GM23338 (cell line): ENCODE data around the gene CHTF8. TPM values are rescaled to one million over a fixed set of nuclear protein-coding genes. Genes with fewer than 3 reads are reported as not detected.

Experiments
- ATAC-seq: fragments of 200-7000 bp; cut with Tn5 transposase; 3 replicates; pipeline ENCODE4 v1.9.1; 2020
- DNase-seq: peaks from one replicate; pipeline ENCODE4 v3.0.0-alpha.2; 2015; ENCODE audit warnings: low spot score
- H2AFZ ChIP-seq: fragments of 200-600 bp; sonication (generic); 2 replicates; pipeline ENCODE4 v1.8.0; 2016; ENCODE audit warnings: antibody characterized with exemption, mild to moderate bottlenecking, moderate library complexity
- H3F3A ChIP-seq: fragments of 200-600 bp; sonication (generic); replicated peaks from 2 replicates; pipeline ENCODE4 v1.8.0; 2017; ENCODE audit warnings: antibody characterized with exemption, mixed run types, low read depth
- H3K27ac ChIP-seq: fragments of 200-600 bp; sonication (generic); 2 replicates; pipeline ENCODE4 v1.6.1; 2016; ENCODE audit warnings: low read depth
- H3K27me3 ChIP-seq: fragments of 200-600 bp; sonication (generic); 2 replicates; pipeline ENCODE4 v1.8.0; 2016; ENCODE audit warnings: mild to moderate bottlenecking, mixed run types, moderate library complexity; ENCODE audit not compliant: insufficient read depth
- H3K36me3 ChIP-seq: fragments of 200-600 bp; sonication (generic); 2 replicates; pipeline ENCODE4 v1.8.0; 2016; ENCODE audit warnings: mild to moderate bottlenecking; ENCODE audit not compliant: insufficient read depth
- H3K4me1 ChIP-seq: fragments of 200-600 bp; sonication (generic); 2 replicates; pipeline ENCODE4 v1.8.0; 2016; ENCODE audit warnings: mild to moderate bottlenecking, moderate library complexity; ENCODE audit not compliant: insufficient read depth
- H3K4me2 ChIP-seq: fragments of 200-600 bp; sonication (generic); 2 replicates; pipeline ENCODE4 v1.7.1; 2017; ENCODE audit warnings: mixed run types
- H3K4me3 ChIP-seq: fragments of 200-600 bp; sonication (generic); 2 replicates; pipeline ENCODE4 v1.6.1; 2016; ENCODE audit warnings: mixed run types
- H3K79me2 ChIP-seq: fragments of 200-600 bp; sonication (generic); replicated peaks from 2 replicates; pipeline ENCODE4 v1.8.0; 2017; ENCODE audit warnings: mild to moderate bottlenecking; ENCODE audit not compliant: insufficient read depth
- H3K9me2 ChIP-seq: fragments of 200-600 bp; sonication (generic); 2 replicates; pipeline ENCODE4 v1.8.0; 2017; ENCODE audit not compliant: insufficient read depth
- H4K20me1 ChIP-seq: fragments of 200-600 bp; sonication (generic); replicated peaks from 2 replicates; pipeline ENCODE4 v1.8.0; 2017; ENCODE audit warnings: mild to moderate bottlenecking; ENCODE audit not compliant: insufficient read depth
- H3K27ac Mint-ChIP-seq: 2 replicates; pipeline ENCODE4 v1.8.0; 2020; ENCODE audit warnings: inconsistent platforms, mild to moderate bottlenecking, moderate library complexity, mixed read lengths
- H3K27me3 Mint-ChIP-seq: 3 replicates; pipeline ENCODE4 v1.8.0; 2022; ENCODE audit warnings: low read depth, mild to moderate bottlenecking, moderate library complexity, mixed read lengths, inconsistent platforms; ENCODE audit not compliant: insufficient read depth, poor library complexity
- H3K36me3 Mint-ChIP-seq: 3 replicates; pipeline ENCODE4 v1.8.0; 2021; ENCODE audit warnings: low read depth, mild to moderate bottlenecking, inconsistent platforms, moderate library complexity, mixed read lengths
- H3K4me1 Mint-ChIP-seq: 3 replicates; pipeline ENCODE4 v1.8.0; 2020; ENCODE audit warnings: mild to moderate bottlenecking, inconsistent platforms, mixed read lengths
- H3K4me3 Mint-ChIP-seq: 3 replicates; pipeline ENCODE4 v1.8.0; 2021; ENCODE audit warnings: moderate library complexity, mild to moderate bottlenecking, inconsistent platforms, mixed read lengths
- H3K9me3 Mint-ChIP-seq: 3 replicates; pipeline ENCODE4 v1.8.0; 2020; ENCODE audit warnings: moderate library complexity, mild to moderate bottlenecking, inconsistent platforms, mixed read lengths
- CREB1 ChIP-seq: fragments of 250-450 bp; sonication (Bioruptor Pico); IDR thresholded peaks from 2 replicates; pipeline ENCODE4 v1.5.0; 2020; ENCODE audit warnings: low read depth, mild to moderate bottlenecking, moderate library complexity
- CTCF ChIP-seq, 2 experiments: fragments of 200-600 bp in 1 of 2; sonication (generic) in 1 of 2; conservative IDR thresholded peaks; 2 replicates each; pipeline versions ENCODE4 v1.5.1 to v1.6.1; 2016 to 2017; ENCODE audit warnings: antibody characterized with exemption in 2 of 2, low read depth in 2 of 2, mild to moderate bottlenecking in 2 of 2, moderate library complexity in 1 of 2
- ETS1 ChIP-seq: IDR thresholded peaks from 2 replicates; pipeline ENCODE4 v1.6.1; 2016; ENCODE audit warnings: antibody characterized with exemption
- EZH2 ChIP-seq: fragments of 200-600 bp; sonication (generic); IDR thresholded peaks from one replicate; pipeline ENCODE4 v1.8.0; 2017; ENCODE audit warnings: antibody characterized with exemption, mild to moderate bottlenecking, low read depth; ENCODE audit not compliant: unreplicated experiment
- EZH2phosphoT487 ChIP-seq: fragments of 200-600 bp; sonication (generic); IDR thresholded peaks from one replicate; pipeline ENCODE4 v1.8.1; 2018; ENCODE audit warnings: antibody characterized with exemption; ENCODE audit not compliant: unreplicated experiment
- JUNB ChIP-seq: IDR thresholded peaks from one replicate; pipeline ENCODE4 v1.6.1; 2016; ENCODE audit warnings: antibody characterized with exemption; ENCODE audit not compliant: unreplicated experiment
- NANOG ChIP-seq: IDR thresholded peaks from 2 replicates; pipeline ENCODE4 v1.6.1; 2016; ENCODE audit warnings: antibody characterized with exemption, borderline replicate concordance
- POLR2AphosphoS5 ChIP-seq: IDR thresholded peaks from 2 replicates; pipeline ENCODE4 v1.6.1; 2016; ENCODE audit warnings: antibody characterized with exemption, low read depth
- REST ChIP-seq: IDR thresholded peaks from one replicate; pipeline ENCODE4 v1.6.1; 2018; ENCODE audit warnings: antibody characterized with exemption; ENCODE audit not compliant: unreplicated experiment
- STAT1 ChIP-seq: IDR thresholded peaks from one replicate; pipeline ENCODE4 v1.6.1; 2016; ENCODE audit warnings: antibody characterized with exemption; ENCODE audit not compliant: unreplicated experiment
- ZNF114 ChIP-seq: fragments of 250-450 bp; sonication (Bioruptor Pico); IDR thresholded peaks from 2 replicates; pipeline ENCODE4 v1.5.0; 2020; ENCODE audit warnings: mild to moderate bottlenecking, moderate library complexity
- ZNF331 ChIP-seq: fragments of 250-450 bp; sonication (Bioruptor Pico); IDR thresholded peaks from 2 replicates; pipeline ENCODE4 v1.5.0; 2020; ENCODE audit warnings: low read depth, mild to moderate bottlenecking, moderate library complexity
- ZNF462 ChIP-seq: fragments of 250-450 bp; sonication (Bioruptor Pico); IDR thresholded peaks from 2 replicates; pipeline ENCODE4 v1.5.0; 2020; ENCODE audit warnings: mild to moderate bottlenecking, moderate library complexity
- polyA plus RNA-seq: library from polyadenylated mRNA; unstranded; fragments of >200 nt; fragmentation: Nextera tagmentation; extraction: Ambion mirVana; gene quantifications from 2 replicates; pipeline ENCODE4 v1.2.1, GENCODE V29; 2016
- total RNA-seq: library from RNA; depleted of rRNA; stranded (reverse); fragments of >200 nt; shearing (Covaris generic); gene quantifications from 2 replicates; pipeline ENCODE4 v1.2.3, GENCODE V29; 2014

The CHTF8 gene
- total and polyA plus RNA-seq, 2 experiments from 2014 or later = 24.4 to 155 TPM

GRCh38 chr16:69169607-69170352 lies 37.4 kb upstream of the CHTF8 start:
- no peak overlapping the region for H3K4me2 ChIP-seq
- DNase-seq (no peak), ATAC-seq (no peak)
- H3F3A ChIP-seq = 0 out of 2 replicates have a peak, but pooled peaks cover 6% of the 10 kb centered on the region
- Mint-ChIP-seq H3K36me3 (peaks cover 54% of the 10 kb centered on the region), H3K9me3 (no peaks in the 10 kb centered on the region), H3K27me3 (peaks cover 2% of the 10 kb centered on the region), H3K27ac (peak overlapping the region; percentile 8; the same call in 1 of the 2 replicates), H3K4me1 (peaks cover 13% of the 10 kb centered on the region; the same call in 2 of the 3 replicates), H3K4me3 (no peak overlapping the region; the same call in 2 of the 3 replicates)
- H3K4me3 ChIP-seq = no peak overlapping the region
- H3K9me2 ChIP-seq = no peaks in the 10 kb centered on the region
- peaks cover 25% of the 10 kb centered on the region for H3K36me3 ChIP-seq
- H2AFZ ChIP-seq = no peak overlapping the region
- no peaks in the 10 kb centered on the region for H3K27me3 ChIP-seq
- H3K27ac ChIP-seq = peak overlapping the region; percentile 60; the same call in 1 of the 2 replicates
- H3K4me1 ChIP-seq = no peaks in the 10 kb centered on the region
- peaks cover 15% of the 10 kb centered on the region for H4K20me1 ChIP-seq
- TF ChIP-seq STAT1 (no peak), REST (no peak), CREB1 (CRISPR knock-in tag) (no peak), ZNF331 (CRISPR knock-in tag) (no peak), CTCF (conservative IDR thresholded peaks at IDR 0.05; ENCODE audit: low read depth in 2 of 2) (no peak), ETS1 (no peak), NANOG (no peak), POLR2AphosphoS5 (no peak), JUNB (no peak), EZH2 (no peak), EZH2phosphoT487 (no peak), ZNF114 (no peak), ZNF462 (no peak)
- no peaks in the 10 kb centered on the region for H3K79me2 ChIP-seq
